GM12873 (cell line): ENCODE measurements around the gene TRIM40.

Experiments
- TF ChIP-seq, protein P1 (sequence below): IDR thresholded peaks from 2 replicates; pipeline ENCODE4 v1.5.1; 2012; ENCODE audit warnings: low read depth, mild to moderate bottlenecking, moderate library complexity, low read length, control low read depth; ENCODE audit not compliant: insufficient read depth; ENCODE audit errors: missing control alignments

Gene TRIM40

GRCh38 chr6:30131947-30132497, 3.9 kb upstream of the TRIM40 start:
- TF ChIP-seq, protein P1, sequence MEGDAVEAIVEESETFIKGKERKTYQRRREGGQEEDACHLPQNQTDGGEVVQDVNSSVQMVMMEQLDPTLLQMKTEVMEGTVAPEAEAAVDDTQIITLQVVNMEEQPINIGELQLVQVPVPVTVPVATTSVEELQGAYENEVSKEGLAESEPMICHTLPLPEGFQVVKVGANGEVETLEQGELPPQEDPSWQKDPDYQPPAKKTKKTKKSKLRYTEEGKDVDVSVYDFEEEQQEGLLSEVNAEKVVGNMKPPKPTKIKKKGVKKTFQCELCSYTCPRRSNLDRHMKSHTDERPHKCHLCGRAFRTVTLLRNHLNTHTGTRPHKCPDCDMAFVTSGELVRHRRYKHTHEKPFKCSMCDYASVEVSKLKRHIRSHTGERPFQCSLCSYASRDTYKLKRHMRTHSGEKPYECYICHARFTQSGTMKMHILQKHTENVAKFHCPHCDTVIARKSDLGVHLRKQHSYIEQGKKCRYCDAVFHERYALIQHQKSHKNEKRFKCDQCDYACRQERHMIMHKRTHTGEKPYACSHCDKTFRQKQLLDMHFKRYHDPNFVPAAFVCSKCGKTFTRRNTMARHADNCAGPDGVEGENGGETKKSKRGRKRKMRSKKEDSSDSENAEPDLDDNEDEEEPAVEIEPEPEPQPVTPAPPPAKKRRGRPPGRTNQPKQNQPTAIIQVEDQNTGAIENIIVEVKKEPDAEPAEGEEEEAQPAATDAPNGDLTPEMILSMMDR = no peak

DNA sequence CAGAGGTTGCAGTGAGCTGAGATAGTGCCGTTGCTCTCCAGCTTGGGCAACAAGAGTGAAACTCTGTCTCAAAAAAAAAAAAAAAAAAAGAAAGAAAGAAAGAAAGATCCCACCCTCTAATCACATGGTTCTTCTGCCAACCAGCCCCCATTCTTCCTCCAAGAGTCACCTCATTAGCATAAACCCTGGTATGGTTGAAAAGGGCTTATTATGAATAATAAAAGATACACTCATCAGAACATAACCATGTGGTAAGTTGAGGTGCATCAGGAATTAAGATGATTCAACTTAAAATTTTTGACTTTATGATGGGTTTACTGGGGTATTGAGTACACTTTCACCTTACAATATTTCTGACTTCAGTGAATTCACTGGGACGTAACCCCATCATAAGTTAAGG, 793 bp upstream of the TRIM40 start:
- TF ChIP-seq, protein P1 = no peak

DNA sequence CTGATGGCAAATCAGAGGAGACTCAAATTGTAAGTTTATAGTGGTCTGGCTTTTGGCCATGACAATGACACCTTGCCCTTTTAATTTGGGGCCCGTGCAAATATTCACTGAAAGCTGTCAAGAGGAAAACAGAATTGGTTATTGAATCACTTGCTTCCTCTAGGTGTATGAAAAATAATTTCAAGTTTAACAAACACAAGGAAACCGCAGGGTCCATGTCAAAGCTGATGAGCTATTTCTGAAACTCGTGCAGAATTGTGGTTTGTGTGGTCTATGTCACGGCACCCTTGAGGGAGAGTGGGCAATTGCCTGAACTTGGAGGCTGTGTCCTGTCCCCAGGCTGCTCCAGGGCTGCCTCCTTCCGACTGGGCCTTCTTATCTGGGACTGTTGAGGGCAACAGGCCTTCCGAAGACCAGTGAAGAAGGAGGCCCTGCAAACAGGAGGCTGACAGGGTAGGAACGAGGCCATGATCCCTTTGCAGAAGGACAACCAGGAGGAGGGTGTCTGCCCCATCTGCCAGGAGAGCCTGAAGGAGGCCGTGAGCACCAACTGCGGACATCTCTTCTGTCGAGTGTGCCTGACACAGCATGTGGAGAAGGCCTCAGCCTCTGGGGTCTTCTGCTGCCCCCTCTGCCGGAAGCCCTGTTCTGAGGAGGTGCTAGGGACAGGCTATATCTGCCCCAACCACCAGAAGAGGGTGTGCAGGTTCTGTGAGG, 788 bp downstream of the TRIM40 start:
- TF ChIP-seq, protein P1 = no peak

DNA sequence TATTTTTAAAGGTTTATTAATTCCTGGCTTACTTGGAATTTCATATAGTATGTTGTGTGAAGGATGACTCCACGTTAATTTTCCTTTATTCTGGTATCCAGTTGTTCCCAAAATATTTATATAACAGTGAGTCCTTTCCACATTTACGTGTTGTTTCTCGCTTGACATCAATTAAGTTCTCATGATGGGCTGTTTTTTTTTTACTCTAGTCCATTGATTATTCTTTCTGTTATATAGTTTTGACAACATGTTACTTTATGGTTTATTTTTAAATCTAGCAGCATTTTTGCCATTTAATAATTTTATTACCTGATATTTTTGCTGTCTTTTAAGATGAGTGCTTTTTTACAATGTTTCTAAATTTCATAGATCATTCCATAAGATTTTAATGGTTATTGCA, 6.7 kb downstream of the TRIM40 start:
- TF ChIP-seq, protein P1 = no peak

DNA sequence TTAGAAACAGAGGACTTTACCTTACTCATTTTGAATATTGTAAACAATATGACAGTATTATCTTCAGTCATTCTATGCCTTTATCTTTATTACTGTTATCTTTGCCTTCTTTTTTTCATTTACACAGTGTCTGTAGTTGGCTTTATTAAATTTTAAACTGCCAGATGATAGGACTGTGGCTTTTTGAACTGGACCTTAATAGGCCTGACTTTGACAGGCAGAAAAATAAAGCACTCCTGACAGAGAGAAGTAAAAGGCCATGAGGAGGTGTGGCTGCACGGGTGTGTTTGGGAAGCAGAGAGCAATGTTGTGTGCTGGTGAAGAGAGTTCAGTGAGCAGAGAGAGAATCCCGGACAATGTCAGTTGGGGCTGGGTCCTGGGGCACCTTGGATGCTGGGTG, 7.8 kb downstream of the TRIM40 start:
- TF ChIP-seq, protein P1 = no peak

GRCh38 chr6:30144811-30145210, 8.9 kb downstream of the TRIM40 start:
- TF ChIP-seq, protein P1 = no peak

GRCh38 chr6:30145818-30146217, 9.9 kb downstream of the TRIM40 start:
- TF ChIP-seq, protein P1 = no peak
